ENCODE measurements around the gene INO80E.

GRCh38 chr16:29951625-29952365 is 44.2 kb upstream of the INO80E start:
- TF ChIP-seq, protein P1, sequence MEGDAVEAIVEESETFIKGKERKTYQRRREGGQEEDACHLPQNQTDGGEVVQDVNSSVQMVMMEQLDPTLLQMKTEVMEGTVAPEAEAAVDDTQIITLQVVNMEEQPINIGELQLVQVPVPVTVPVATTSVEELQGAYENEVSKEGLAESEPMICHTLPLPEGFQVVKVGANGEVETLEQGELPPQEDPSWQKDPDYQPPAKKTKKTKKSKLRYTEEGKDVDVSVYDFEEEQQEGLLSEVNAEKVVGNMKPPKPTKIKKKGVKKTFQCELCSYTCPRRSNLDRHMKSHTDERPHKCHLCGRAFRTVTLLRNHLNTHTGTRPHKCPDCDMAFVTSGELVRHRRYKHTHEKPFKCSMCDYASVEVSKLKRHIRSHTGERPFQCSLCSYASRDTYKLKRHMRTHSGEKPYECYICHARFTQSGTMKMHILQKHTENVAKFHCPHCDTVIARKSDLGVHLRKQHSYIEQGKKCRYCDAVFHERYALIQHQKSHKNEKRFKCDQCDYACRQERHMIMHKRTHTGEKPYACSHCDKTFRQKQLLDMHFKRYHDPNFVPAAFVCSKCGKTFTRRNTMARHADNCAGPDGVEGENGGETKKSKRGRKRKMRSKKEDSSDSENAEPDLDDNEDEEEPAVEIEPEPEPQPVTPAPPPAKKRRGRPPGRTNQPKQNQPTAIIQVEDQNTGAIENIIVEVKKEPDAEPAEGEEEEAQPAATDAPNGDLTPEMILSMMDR (IDR thresholded peaks at IDR 0.05), result no peak
- TF ChIP-seq POLR2A (IDR thresholded peaks at IDR 0.05), result no peak

All from body of pancreas (tissue), 4 donors.